OCI-LY3 (cell line): ENCODE data around the gene LRIT3.

Source experiments
- CTCF ChIP-seq: fragments of 200-600, 300-600 bp; sonication (generic); IDR thresholded peaks from 2 replicates; pipeline ENCODE4 v1.5.1; 2014; ENCODE audit warnings: antibody characterized with exemption, low read length, low read depth
- EZH2phosphoT487 ChIP-seq: fragments of 200-600 bp; shearing (Covaris generic); IDR thresholded peaks from 2 replicates; pipeline ENCODE4 v1.6.1; 2018; ENCODE audit warnings: antibody characterized with exemption, mixed run types, low read depth

GRCh38 chr4:109879081-109879480 is 31.2 kb downstream of the LRIT3 start:
- TF ChIP-seq CTCF (no peak), EZH2phosphoT487 (no peak)
